SJSA1 (cell line): ENCODE measurements around the gene PLEK2. TPM values are rescaled to one million over a fixed set of nuclear protein-coding genes. Genes with fewer than 3 reads are reported as not detected.

Source experiments
- DNase-seq, 2 experiments: peaks; one replicate each; pipeline ENCODE4 v3.0.0-alpha.2; 2015 to 2020; ENCODE audit warnings: low spot score in 2 of 2, low read depth in 1 of 2
- H3K27ac ChIP-seq: fragments of 250-450 bp; sonication (Bioruptor Pico); 2 replicates; pipeline ENCODE4 v1.5.1; 2020; ENCODE audit warnings: mild to moderate bottlenecking, moderate library complexity
- H3K27me3 ChIP-seq: fragments of 250-450 bp; sonication (Bioruptor Pico); replicated peaks from 2 replicates; pipeline ENCODE4 v1.5.1; 2020; ENCODE audit warnings: mild to moderate bottlenecking, moderate library complexity
- H3K36me3 ChIP-seq: fragments of 250-450 bp; sonication (Bioruptor Pico); 2 replicates; pipeline ENCODE4 v1.5.1; 2020; ENCODE audit warnings: mild to moderate bottlenecking
- H3K4me1 ChIP-seq: fragments of 250-450 bp; sonication (Bioruptor Pico); replicated peaks from 2 replicates; pipeline ENCODE4 v1.6.1; 2021; ENCODE audit warnings: mild to moderate bottlenecking
- H3K4me3 ChIP-seq: fragments of 250-450 bp; sonication (Bioruptor Pico); 2 replicates; pipeline ENCODE4 v1.5.1; 2020; ENCODE audit warnings: mild to moderate bottlenecking
- H3K9me3 ChIP-seq: fragments of 250-450 bp; sonication (Bioruptor Pico); replicated peaks from 2 replicates; pipeline ENCODE4 v1.5.1; 2020; ENCODE audit warnings: mild to moderate bottlenecking
- total RNA-seq: library from RNA; depleted of rRNA; stranded (reverse); fragments of >200 nt; shearing (Covaris generic); gene quantifications from 2 replicates; pipeline ENCODE4 v1.2.3, GENCODE V29; 2014

PLEK2 gene
- total RNA-seq, 1 experiment from 2014 or later: 20.0 TPM

- Histone ChIP-seq H3K27ac (no peak overlapping the region), H3K4me1 (no peaks in the 10 kb centered on the region), H3K9me3 (no peaks in the 10 kb centered on the region), H3K27me3 (no peaks in the 10 kb centered on the region), H3K36me3 (no peaks in the 10 kb centered on the region), H3K4me3 (no peak overlapping the region)
- no peak for DNase-seq
These were observed 29.3 kb upstream of the PLEK2 start for GRCh38 chr14:67441256-67441655.

- H3K27me3 ChIP-seq: no peaks in the 10 kb centered on the region
- H3K9me3 ChIP-seq: no peaks in the 10 kb centered on the region
- no peak for DNase-seq
- no peaks in the 10 kb centered on the region for H3K4me1 ChIP-seq
- H3K4me3 ChIP-seq: no peak overlapping the region
- no peaks in the 10 kb centered on the region for H3K36me3 ChIP-seq
- H3K27ac ChIP-seq: no peak overlapping the region
These were observed 28.5 kb upstream of the PLEK2 start for GRCh38 chr14:67440513-67440912.

- no peak overlapping the region for H3K4me3 ChIP-seq
- H3K9me3 ChIP-seq: no peaks in the 10 kb centered on the region
- H3K27me3 ChIP-seq: 0 out of 2 replicates have a peak, but pooled peaks cover 4% of the 10 kb centered on the region
- H3K4me1 ChIP-seq: no peaks in the 10 kb centered on the region
- no peak for DNase-seq
- H3K36me3 ChIP-seq: no peaks in the 10 kb centered on the region
- H3K27ac ChIP-seq: no peak overlapping the region
These were observed 27.0 kb upstream of the PLEK2 start for GRCh38 chr14:67438969-67439368.

GRCh38 chr14:67436006-67436866, 24.3 kb upstream of the PLEK2 start:
- Histone ChIP-seq H3K27me3 (0 out of 2 replicates have a peak, but pooled peaks cover 4% of the 10 kb centered on the region), H3K4me3 (no peak overlapping the region), H3K4me1 (no peaks in the 10 kb centered on the region), H3K36me3 (no peaks in the 10 kb centered on the region), H3K27ac (no peak overlapping the region), H3K9me3 (no peaks in the 10 kb centered on the region)
- no peak for DNase-seq

- no peak for DNase-seq
- no peak overlapping the region for H3K27ac ChIP-seq
- no peak overlapping the region for H3K4me3 ChIP-seq
- H3K36me3 ChIP-seq: no peaks in the 10 kb centered on the region
- no peaks in the 10 kb centered on the region for H3K4me1 ChIP-seq
- H3K9me3 ChIP-seq: no peaks in the 10 kb centered on the region
- 0 out of 2 replicates have a peak, but pooled peaks cover 4% of the 10 kb centered on the region for H3K27me3 ChIP-seq
These were observed 23.6 kb upstream of the PLEK2 start for GRCh38 chr14:67435603-67436002.

- no peaks in the 10 kb centered on the region for H3K9me3 ChIP-seq
- no peaks in the 10 kb centered on the region for H3K36me3 ChIP-seq
- H3K27me3 ChIP-seq: 0 out of 2 replicates have a peak, but pooled peaks cover 4% of the 10 kb centered on the region
- no peak for DNase-seq
- no peak overlapping the region for H3K4me3 ChIP-seq
- no peak overlapping the region for H3K27ac ChIP-seq
- H3K4me1 ChIP-seq: peaks cover 3% of the 10 kb centered on the region; the same call in 1 of the 2 replicates
These were observed 20.1 kb upstream of the PLEK2 start for GRCh38 chr14:67432050-67432564.

GRCh38 chr14:67429510-67430205, 17.7 kb upstream of the PLEK2 start:
- no peaks in the 10 kb centered on the region for H3K9me3 ChIP-seq
- H3K27ac ChIP-seq: no peak overlapping the region
- no peak overlapping the region for H3K4me3 ChIP-seq
- H3K27me3 ChIP-seq: 0 out of 2 replicates have a peak, but pooled peaks cover 4% of the 10 kb centered on the region
- peaks cover 5% of the 10 kb centered on the region; the same call in 1 of the 2 replicates for H3K4me1 ChIP-seq
- no peak for DNase-seq
- no peaks in the 10 kb centered on the region for H3K36me3 ChIP-seq

- Histone ChIP-seq H3K4me1 (peaks cover 5% of the 10 kb centered on the region; the same call in 1 of the 2 replicates), H3K27ac (no peak overlapping the region), H3K36me3 (no peaks in the 10 kb centered on the region), H3K27me3 (no peaks in the 10 kb centered on the region), H3K9me3 (no peaks in the 10 kb centered on the region), H3K4me3 (no peak overlapping the region)
- DNase-seq: no peak
These were observed 16.6 kb upstream of the PLEK2 start for GRCh38 chr14:67428501-67429031.

GRCh38 chr14:67426983-67427606, 15.1 kb upstream of the PLEK2 start:
- Histone ChIP-seq H3K27ac (no peak overlapping the region), H3K9me3 (no peaks in the 10 kb centered on the region), H3K36me3 (no peaks in the 10 kb centered on the region), H3K4me1 (peaks cover 5% of the 10 kb centered on the region; the same call in 1 of the 2 replicates), H3K27me3 (no peaks in the 10 kb centered on the region), H3K4me3 (no peak overlapping the region)
- peak; percentile 27 to 61 for DNase-seq

- DNase-seq: no peak
- Histone ChIP-seq H3K9me3 (no peaks in the 10 kb centered on the region), H3K36me3 (no peaks in the 10 kb centered on the region), H3K4me1 (peaks cover 5% of the 10 kb centered on the region; the same call in 1 of the 2 replicates), H3K27ac (no peak overlapping the region), H3K4me3 (no peak overlapping the region), H3K27me3 (no peaks in the 10 kb centered on the region)
These were observed 14.2 kb upstream of the PLEK2 start for GRCh38 chr14:67426161-67426560.

- Histone ChIP-seq H3K27me3 (no peaks in the 10 kb centered on the region), H3K27ac (no peak overlapping the region), H3K4me3 (no peak overlapping the region), H3K36me3 (no peaks in the 10 kb centered on the region), H3K4me1 (peaks cover 5% of the 10 kb centered on the region; the same call in 1 of the 2 replicates), H3K9me3 (no peaks in the 10 kb centered on the region)
- no peak for DNase-seq
These were observed 13.6 kb upstream of the PLEK2 start for GRCh38 chr14:67425608-67426007.

GRCh38 chr14:67424539-67424938, 12.6 kb upstream of the PLEK2 start:
- Histone ChIP-seq H3K36me3 (no peaks in the 10 kb centered on the region), H3K4me1 (peaks cover 5% of the 10 kb centered on the region; the same call in 1 of the 2 replicates), H3K9me3 (no peaks in the 10 kb centered on the region), H3K27me3 (no peaks in the 10 kb centered on the region), H3K4me3 (no peak overlapping the region), H3K27ac (no peak overlapping the region)
- no peak for DNase-seq

- Histone ChIP-seq H3K36me3 (no peaks in the 10 kb centered on the region), H3K4me1 (peaks cover 14% of the 10 kb centered on the region), H3K9me3 (no peaks in the 10 kb centered on the region), H3K27me3 (no peaks in the 10 kb centered on the region), H3K27ac (no peak overlapping the region), H3K4me3 (no peak overlapping the region)
- DNase-seq: no peak
These were observed 11.5 kb upstream of the PLEK2 start for GRCh38 chr14:67423424-67423823.
